Astrocyte (in vitro differentiated cells and primary cell): Measurements from ENCODE around the gene STRA8. TPM values are rescaled to one million over a fixed set of nuclear protein-coding genes. Genes with fewer than 3 reads are reported as not detected.

Source experiments
- DNase-seq: peaks from one replicate; pipeline ENCODE4 v3.0.0-alpha.2; 2010; ENCODE audit warnings: low read depth
- FAIRE-seq: peaks from 2 replicates; lab custom pipeline; 2011; peaks lifted over from hg19 to GRCh38; lab: Jason Lieb, UNC
- H2AFZ ChIP-seq: 2 replicates; pipeline ENCODE4 v1.6.0; 2012; ENCODE audit warnings: low read depth, low read length, inconsistent platforms
- H3K27ac ChIP-seq: 2 replicates; pipeline ENCODE4 v1.5.1; 2011; ENCODE audit warnings: low read depth, low read length, inconsistent platforms
- H3K27me3 ChIP-seq: 2 replicates; pipeline ENCODE4 v1.6.0; 2011; ENCODE audit warnings: low read length, inconsistent platforms; ENCODE audit not compliant: insufficient read depth
- H3K36me3 ChIP-seq: 2 replicates; pipeline ENCODE4 v1.5.1; 2011; ENCODE audit warnings: low read length, inconsistent platforms; ENCODE audit not compliant: insufficient read depth
- H3K4me1 ChIP-seq: 2 replicates; pipeline ENCODE4 v1.5.1; 2011; ENCODE audit warnings: low read length, inconsistent platforms; ENCODE audit not compliant: insufficient read depth
- H3K4me2 ChIP-seq: 2 replicates; pipeline ENCODE4 v1.6.0; 2012; ENCODE audit warnings: low read length, inconsistent platforms
- H3K4me3 ChIP-seq: 2 replicates; pipeline ENCODE4 v1.5.1; 2011; ENCODE audit warnings: low read depth, mild to moderate bottlenecking, low read length, inconsistent platforms; ENCODE audit not compliant: insufficient read depth
- H3K79me2 ChIP-seq: 2 replicates; pipeline ENCODE4 v1.6.0; 2012; ENCODE audit warnings: mild to moderate bottlenecking, low read length, inconsistent platforms; ENCODE audit not compliant: insufficient read depth
- H3K9ac ChIP-seq: 2 replicates; pipeline ENCODE4 v1.6.0; 2012; ENCODE audit warnings: mild to moderate bottlenecking, low read length, inconsistent platforms
- H3K9me3 ChIP-seq: 2 replicates; pipeline ENCODE4 v1.5.1; 2012; ENCODE audit warnings: low read depth, mild to moderate bottlenecking, low read length, inconsistent platforms; ENCODE audit not compliant: insufficient read depth
- H4K20me1 ChIP-seq: 2 replicates; pipeline ENCODE4 v1.6.0; 2012; ENCODE audit warnings: low read length, inconsistent platforms; ENCODE audit not compliant: insufficient read depth
- H3K27ac Mint-ChIP-seq: one replicate; pipeline ENCODE4 v1.8.0; 2021; ENCODE audit warnings: mild to moderate bottlenecking, mixed read lengths; ENCODE audit not compliant: unreplicated experiment
- H3K27me3 Mint-ChIP-seq: one replicate; pipeline ENCODE4 v1.8.0; 2021; ENCODE audit warnings: low read depth, mixed read lengths; ENCODE audit not compliant: unreplicated experiment
- H3K36me3 Mint-ChIP-seq: one replicate; pipeline ENCODE4 v1.8.0; 2021; ENCODE audit warnings: low read depth, mixed read lengths; ENCODE audit not compliant: unreplicated experiment
- H3K4me1 Mint-ChIP-seq: one replicate; pipeline ENCODE4 v1.8.0; 2021; ENCODE audit warnings: low read depth, mixed read lengths; ENCODE audit not compliant: unreplicated experiment
- H3K4me3 Mint-ChIP-seq: one replicate; pipeline ENCODE4 v1.8.0; 2021; ENCODE audit warnings: mild to moderate bottlenecking, moderate library complexity, mixed read lengths; ENCODE audit not compliant: unreplicated experiment
- H3K9me3 Mint-ChIP-seq: one replicate; pipeline ENCODE4 v1.8.0; 2021; ENCODE audit warnings: mild to moderate bottlenecking, mixed read lengths; ENCODE audit not compliant: unreplicated experiment
- EZH2 ChIP-seq: IDR thresholded peaks from 2 replicates; pipeline ENCODE4 v1.6.1; 2012; ENCODE audit warnings: mild to moderate bottlenecking, low read length, inconsistent platforms; ENCODE audit not compliant: insufficient read depth
- total RNA-seq: library from RNA; stranded (reverse); gene quantifications from 2 replicates; pipeline ENCODE4 v1.2.1, GENCODE V29; 2021
- TF ChIP-seq, protein P1 (sequence below): IDR thresholded peaks from 2 replicates; pipeline ENCODE4 v1.5.1; 2011; ENCODE audit warnings: low read depth, mild to moderate bottlenecking, inconsistent platforms, low read length, moderate library complexity; ENCODE audit not compliant: insufficient read depth

The STRA8 gene
- total RNA-seq, 1 donor from 2014 or later = not detected

DNA sequence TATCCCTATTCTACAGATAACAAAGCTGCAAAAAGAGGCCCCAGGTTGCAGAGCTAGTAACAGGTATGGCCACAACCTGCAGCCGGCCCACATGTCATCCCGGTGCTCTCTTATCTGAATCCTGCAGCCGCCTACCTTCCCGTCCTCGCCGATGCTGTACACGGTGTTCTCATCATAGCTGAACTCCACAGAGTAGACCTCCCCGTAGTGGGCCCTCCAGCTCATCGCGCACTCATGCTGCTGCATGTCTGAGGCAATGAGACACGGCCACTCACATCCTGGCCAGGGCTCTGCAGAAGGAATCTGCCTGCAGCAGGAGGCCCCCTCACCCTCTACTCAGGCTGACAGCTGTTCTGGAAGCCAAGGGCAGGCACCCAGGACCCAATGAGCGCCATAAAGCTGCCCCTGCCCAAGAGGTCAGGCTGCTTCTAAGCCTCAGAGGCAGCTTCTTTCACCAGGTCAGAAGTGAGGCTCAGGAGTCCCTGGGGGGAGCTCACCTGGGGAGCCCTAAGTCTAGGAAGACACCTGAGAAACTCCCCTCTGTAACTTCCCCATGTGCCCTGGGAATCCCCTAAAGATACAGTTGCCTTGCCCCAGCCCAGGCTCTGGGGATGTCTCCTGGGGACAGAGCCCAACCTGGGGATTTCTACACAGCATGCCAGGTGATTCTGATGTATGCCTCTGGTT lies 45.2 kb upstream of the STRA8 start:
- peaks cover 40% of the 10 kb centered on the region for H3K36me3 Mint-ChIP-seq

DNA sequence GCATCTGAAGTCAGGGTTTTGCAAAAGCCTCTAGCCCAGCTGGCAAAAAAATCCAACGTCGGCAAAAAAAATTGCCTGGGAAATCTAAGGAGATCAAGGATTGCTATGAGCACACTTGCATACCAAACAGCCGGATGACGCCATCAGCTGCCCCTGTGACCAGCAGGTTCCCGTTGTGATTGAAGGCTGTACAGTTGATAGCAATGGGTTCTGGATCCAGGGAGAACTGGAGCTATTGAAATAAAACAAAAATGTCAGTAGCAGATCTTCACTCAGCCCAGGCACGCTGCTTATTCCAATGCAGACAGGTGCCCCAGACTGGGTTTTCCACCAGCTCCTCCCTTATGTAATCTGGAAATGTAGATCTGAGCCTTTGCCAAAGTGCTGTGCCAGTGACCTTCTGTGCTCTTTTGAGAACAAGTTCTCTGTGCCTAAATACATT lies 44.4 kb upstream of the STRA8 start:
- Histone ChIP-seq H3K4me3 (no peak overlapping the region), H4K20me1 (no peaks in the 10 kb centered on the region), H3K9me3 (no peaks in the 10 kb centered on the region), H3K4me1 (peaks cover 16% of the 10 kb centered on the region), H3K9ac (no peak overlapping the region), H3K27ac (no peak overlapping the region), H3K27me3 (no peaks in the 10 kb centered on the region), H2AFZ (no peak overlapping the region), H3K36me3 (peaks cover 10% of the 10 kb centered on the region), H3K4me2 (no peak overlapping the region), H3K79me2 (no peaks in the 10 kb centered on the region)
- H3K4me3 Mint-ChIP-seq = no peak overlapping the region
- TF ChIP-seq, protein P1, sequence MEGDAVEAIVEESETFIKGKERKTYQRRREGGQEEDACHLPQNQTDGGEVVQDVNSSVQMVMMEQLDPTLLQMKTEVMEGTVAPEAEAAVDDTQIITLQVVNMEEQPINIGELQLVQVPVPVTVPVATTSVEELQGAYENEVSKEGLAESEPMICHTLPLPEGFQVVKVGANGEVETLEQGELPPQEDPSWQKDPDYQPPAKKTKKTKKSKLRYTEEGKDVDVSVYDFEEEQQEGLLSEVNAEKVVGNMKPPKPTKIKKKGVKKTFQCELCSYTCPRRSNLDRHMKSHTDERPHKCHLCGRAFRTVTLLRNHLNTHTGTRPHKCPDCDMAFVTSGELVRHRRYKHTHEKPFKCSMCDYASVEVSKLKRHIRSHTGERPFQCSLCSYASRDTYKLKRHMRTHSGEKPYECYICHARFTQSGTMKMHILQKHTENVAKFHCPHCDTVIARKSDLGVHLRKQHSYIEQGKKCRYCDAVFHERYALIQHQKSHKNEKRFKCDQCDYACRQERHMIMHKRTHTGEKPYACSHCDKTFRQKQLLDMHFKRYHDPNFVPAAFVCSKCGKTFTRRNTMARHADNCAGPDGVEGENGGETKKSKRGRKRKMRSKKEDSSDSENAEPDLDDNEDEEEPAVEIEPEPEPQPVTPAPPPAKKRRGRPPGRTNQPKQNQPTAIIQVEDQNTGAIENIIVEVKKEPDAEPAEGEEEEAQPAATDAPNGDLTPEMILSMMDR = no peak
- no peak for TF ChIP-seq EZH2
- FAIRE-seq = no peak
- peaks cover 17% of the 10 kb centered on the region for H3K4me1 Mint-ChIP-seq
- DNase-seq = no peak
- H3K9me3 Mint-ChIP-seq = no peaks in the 10 kb centered on the region
- H3K36me3 Mint-ChIP-seq = peaks cover 36% of the 10 kb centered on the region
- no peaks in the 10 kb centered on the region for H3K27me3 Mint-ChIP-seq
- no peak overlapping the region for H3K27ac Mint-ChIP-seq

More for the DNA sequence above, 45.2 kb upstream of the STRA8 start:
- FAIRE-seq = no peak
- Mint-ChIP-seq H3K4me1 (peaks cover 9% of the 10 kb centered on the region), H3K4me3 (no peak overlapping the region), H3K27ac (no peak overlapping the region), H3K9me3 (peaks cover 5% of the 10 kb centered on the region), H3K27me3 (no peaks in the 10 kb centered on the region)
- TF ChIP-seq EZH2 = no peak
- TF ChIP-seq, protein P1 = no peak
- no peaks in the 10 kb centered on the region for H3K27me3 ChIP-seq
- H3K4me3 ChIP-seq = no peak overlapping the region
- H3K4me2 ChIP-seq = no peak overlapping the region
- no peak overlapping the region for H3K9ac ChIP-seq
- H3K79me2 ChIP-seq = no peaks in the 10 kb centered on the region
- H3K9me3 ChIP-seq = no peaks in the 10 kb centered on the region
- peaks cover 10% of the 10 kb centered on the region for H3K4me1 ChIP-seq
- H4K20me1 ChIP-seq = no peaks in the 10 kb centered on the region
- no peak for DNase-seq
- no peak overlapping the region for H3K27ac ChIP-seq
- peaks cover 10% of the 10 kb centered on the region for H3K36me3 ChIP-seq
- no peak overlapping the region for H2AFZ ChIP-seq

DNA sequence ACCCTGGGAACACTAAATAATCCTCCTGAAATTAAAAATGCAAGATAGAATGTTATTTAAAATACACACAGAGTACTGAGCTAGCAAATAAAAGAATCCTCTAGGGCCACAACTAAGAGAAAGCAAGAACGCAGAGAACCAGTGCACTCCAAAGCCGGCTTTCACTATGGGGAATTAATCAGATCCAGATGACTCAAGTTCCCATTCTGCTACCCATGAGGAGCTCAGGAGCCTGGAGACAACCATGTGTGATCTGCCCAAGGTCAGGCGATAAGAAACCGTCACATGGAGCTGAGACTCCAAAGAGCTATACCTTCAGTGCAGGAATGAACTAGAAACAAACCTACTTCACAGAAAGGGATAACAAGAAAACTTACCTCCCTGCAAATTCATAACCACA lies 43.7 kb upstream of the STRA8 start:
- peaks cover 10% of the 10 kb centered on the region for H3K36me3 ChIP-seq
- H3K79me2 ChIP-seq = no peaks in the 10 kb centered on the region
- no peak overlapping the region for H3K9ac ChIP-seq
- peaks cover 33% of the 10 kb centered on the region for H3K36me3 Mint-ChIP-seq
- no peak overlapping the region for H3K27ac ChIP-seq
- H3K27ac Mint-ChIP-seq = no peak overlapping the region
- DNase-seq (no peak), FAIRE-seq (no peak)
- H3K9me3 ChIP-seq = no peaks in the 10 kb centered on the region
- no peak overlapping the region for H3K4me2 ChIP-seq
- H3K27me3 Mint-ChIP-seq = no peaks in the 10 kb centered on the region
- no peak overlapping the region for H3K4me3 Mint-ChIP-seq
- no peak overlapping the region for H2AFZ ChIP-seq
- H4K20me1 ChIP-seq = no peaks in the 10 kb centered on the region
- peaks cover 23% of the 10 kb centered on the region for H3K4me1 ChIP-seq
- no peak overlapping the region for H3K4me3 ChIP-seq
- H3K4me1 Mint-ChIP-seq = peaks cover 23% of the 10 kb centered on the region
- H3K9me3 Mint-ChIP-seq = no peaks in the 10 kb centered on the region
- no peaks in the 10 kb centered on the region for H3K27me3 ChIP-seq
- no peak for TF ChIP-seq EZH2
- TF ChIP-seq, protein P1 = no peak
